ENCODE measurements around the gene MTMR10.
A peak's percentile ranks its signal among the peaks of the same experiment; 100 is the strongest.

MTMR10 gene

DNA sequence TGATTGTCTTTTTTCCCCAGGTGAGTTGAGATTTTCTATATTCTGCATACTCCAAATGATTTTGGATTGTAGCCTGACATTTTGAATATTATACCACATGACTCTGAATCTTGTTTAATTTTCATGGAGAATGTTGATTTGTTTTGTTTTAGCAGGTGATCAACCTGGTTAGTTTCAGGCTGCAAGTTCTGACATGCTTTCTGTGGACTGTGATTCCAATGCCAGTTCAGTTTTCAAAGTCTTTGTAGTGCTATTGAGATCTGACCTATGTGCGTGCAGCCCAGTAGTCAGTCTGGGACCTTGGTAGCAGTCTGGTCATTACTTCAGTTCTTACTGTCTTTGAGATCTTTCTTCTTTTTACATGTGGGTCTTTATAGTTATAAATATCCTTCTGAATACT is 18.6 kb upstream of the MTMR10 start:
- Histone ChIP-seq H3K9me3 (replicated peaks; ENCODE audit: insufficient read depth, low read length) (no peaks in the 10 kb centered on the region), H3F3A (ENCODE audit: insufficient read depth, low read length) (peaks cover 31% of the 10 kb centered on the region), H3K9ac (ENCODE audit: low read length) (no peak overlapping the region), H3K4me1 (ENCODE audit: low read length) (peaks cover 57% of the 10 kb centered on the region), H4K20me1 (ENCODE audit: insufficient read depth, low read length) (no peaks in the 10 kb centered on the region), H3K4me3 (ENCODE audit: low read length) (no peak overlapping the region), H3K27ac (ENCODE audit: low read length) (no peak overlapping the region), H3K27me3 (replicated peaks; ENCODE audit: insufficient read depth, low read length) (no peaks in the 10 kb centered on the region), H3K36me3 (replicated peaks; ENCODE audit: insufficient read depth, low read length) (no peaks in the 10 kb centered on the region), H3K4me2 (ENCODE audit: low read depth, low read length) (no peak overlapping the region), H3K9me2 (replicated peaks; ENCODE audit: insufficient read depth, low read length) (no peaks in the 10 kb centered on the region), H2AFZ (ENCODE audit: low read length) (no peak overlapping the region), H3K79me2 (ENCODE audit: low read length) (no peaks in the 10 kb centered on the region)
- TF ChIP-seq, protein P1, sequence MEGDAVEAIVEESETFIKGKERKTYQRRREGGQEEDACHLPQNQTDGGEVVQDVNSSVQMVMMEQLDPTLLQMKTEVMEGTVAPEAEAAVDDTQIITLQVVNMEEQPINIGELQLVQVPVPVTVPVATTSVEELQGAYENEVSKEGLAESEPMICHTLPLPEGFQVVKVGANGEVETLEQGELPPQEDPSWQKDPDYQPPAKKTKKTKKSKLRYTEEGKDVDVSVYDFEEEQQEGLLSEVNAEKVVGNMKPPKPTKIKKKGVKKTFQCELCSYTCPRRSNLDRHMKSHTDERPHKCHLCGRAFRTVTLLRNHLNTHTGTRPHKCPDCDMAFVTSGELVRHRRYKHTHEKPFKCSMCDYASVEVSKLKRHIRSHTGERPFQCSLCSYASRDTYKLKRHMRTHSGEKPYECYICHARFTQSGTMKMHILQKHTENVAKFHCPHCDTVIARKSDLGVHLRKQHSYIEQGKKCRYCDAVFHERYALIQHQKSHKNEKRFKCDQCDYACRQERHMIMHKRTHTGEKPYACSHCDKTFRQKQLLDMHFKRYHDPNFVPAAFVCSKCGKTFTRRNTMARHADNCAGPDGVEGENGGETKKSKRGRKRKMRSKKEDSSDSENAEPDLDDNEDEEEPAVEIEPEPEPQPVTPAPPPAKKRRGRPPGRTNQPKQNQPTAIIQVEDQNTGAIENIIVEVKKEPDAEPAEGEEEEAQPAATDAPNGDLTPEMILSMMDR (IDR thresholded peaks at IDR 0.05; ENCODE audit: low read length) = no peak
- no peak for TF ChIP-seq EZH2 (optimal IDR thresholded peaks at IDR 0.05; ENCODE audit: low read depth, low read length)
- TF ChIP-seq EZH2phosphoT487 (IDR thresholded peaks at IDR 0.05; ENCODE audit: low read length) = no peak
- DNase-seq = no peak

DNA sequence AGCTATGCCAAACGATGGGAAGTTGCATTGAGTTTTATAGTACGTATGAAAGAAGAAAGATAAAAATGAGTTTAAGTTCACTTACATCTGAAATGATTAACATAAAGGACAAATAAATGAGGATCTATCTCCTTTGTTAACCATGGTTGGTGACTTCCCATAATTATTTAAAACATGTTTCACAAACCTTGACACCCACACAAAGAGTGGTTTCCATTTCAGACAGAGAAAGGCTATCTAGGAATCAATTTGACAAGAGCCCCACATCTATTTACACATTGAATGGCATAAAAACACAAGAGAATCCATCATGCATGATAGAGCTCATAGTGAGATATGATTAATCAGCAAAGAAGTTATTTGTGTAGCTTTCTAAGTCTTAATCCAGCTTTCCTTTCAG is 14.2 kb upstream of the MTMR10 start:
- peak overlapping the region; percentile 94; the same call in 1 of the 2 replicates for H3K27ac ChIP-seq (ENCODE audit: low read length)
- H3K4me2 ChIP-seq (ENCODE audit: low read depth, low read length) = 0 out of 2 replicates have a peak overlapping the region, but pooled peaks have one; percentile 2
- TF ChIP-seq, protein P1 (IDR thresholded peaks at IDR 0.05; ENCODE audit: low read length) = no peak
- TF ChIP-seq EZH2phosphoT487 (IDR thresholded peaks at IDR 0.05; ENCODE audit: low read length) (no peak), EZH2 (optimal IDR thresholded peaks at IDR 0.05; ENCODE audit: low read depth, low read length) (no peak)

DNA sequence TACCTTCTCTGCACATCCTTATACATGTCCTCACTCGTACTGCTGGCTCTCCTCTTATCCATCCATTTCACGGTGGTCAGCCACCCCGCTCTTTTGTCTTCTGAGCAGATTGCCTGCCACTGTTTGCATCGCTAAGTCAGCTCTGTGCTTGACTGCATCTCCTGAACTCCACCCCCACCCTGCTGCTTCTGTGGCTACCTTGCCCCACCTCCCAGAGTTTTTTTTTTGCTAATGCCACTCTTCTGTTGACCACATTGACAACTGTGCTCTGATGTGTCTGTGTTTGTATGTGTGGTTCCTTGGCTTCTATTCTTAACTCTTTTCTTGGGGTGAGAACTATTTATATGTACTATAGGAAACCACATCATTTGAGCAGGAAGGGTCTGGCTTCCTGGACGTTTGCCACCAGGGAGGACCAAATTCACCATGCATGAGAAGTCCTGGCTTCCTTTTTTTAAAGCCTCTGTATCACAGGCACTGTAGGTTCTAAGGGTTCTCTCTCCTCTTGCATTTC is 12.8 kb upstream of the MTMR10 start:
- peak overlapping the region; percentile 68 for H3K9ac ChIP-seq (ENCODE audit: low read length)
- no peaks in the 10 kb centered on the region for H4K20me1 ChIP-seq (ENCODE audit: insufficient read depth, low read length)
- H3K9me2 ChIP-seq (replicated peaks; ENCODE audit: insufficient read depth, low read length) = no peaks in the 10 kb centered on the region
- H3K9me3 ChIP-seq (replicated peaks; ENCODE audit: insufficient read depth, low read length) = no peaks in the 10 kb centered on the region
- H3F3A ChIP-seq (ENCODE audit: insufficient read depth, low read length) = peaks cover 29% of the 10 kb centered on the region
- TF ChIP-seq, protein P1 (IDR thresholded peaks at IDR 0.05; ENCODE audit: low read length) = no peak
- TF ChIP-seq EZH2 (optimal IDR thresholded peaks at IDR 0.05; ENCODE audit: low read depth, low read length) = no peak
- TF ChIP-seq EZH2phosphoT487 (IDR thresholded peaks at IDR 0.05; ENCODE audit: low read length) = no peak
- H3K4me1 ChIP-seq (ENCODE audit: low read length) = peaks cover 69% of the 10 kb centered on the region
- H3K79me2 ChIP-seq (ENCODE audit: low read length) = no peaks in the 10 kb centered on the region
- H3K4me2 ChIP-seq (ENCODE audit: low read depth, low read length) = peak overlapping the region; percentile 90
- no peaks in the 10 kb centered on the region for H3K27me3 ChIP-seq (replicated peaks; ENCODE audit: insufficient read depth, low read length)
- DNase-seq = peak; percentile 99
- H3K36me3 ChIP-seq (replicated peaks; ENCODE audit: insufficient read depth, low read length) = no peaks in the 10 kb centered on the region
- H3K27ac ChIP-seq (ENCODE audit: low read length) = peak overlapping the region; percentile 94
- H2AFZ ChIP-seq (ENCODE audit: low read length) = peak overlapping the region; percentile 54; the same call in 1 of the 2 replicates
- H3K4me3 ChIP-seq (ENCODE audit: low read length) = peak overlapping the region; percentile 51

More for the DNA sequence above, 14.2 kb upstream of the MTMR10 start:
- no peak for DNase-seq
- Histone ChIP-seq H3K9me3 (replicated peaks; ENCODE audit: insufficient read depth, low read length) (no peaks in the 10 kb centered on the region), H3F3A (ENCODE audit: insufficient read depth, low read length) (peaks cover 33% of the 10 kb centered on the region), H3K4me3 (ENCODE audit: low read length) (no peak overlapping the region), H3K79me2 (ENCODE audit: low read length) (no peaks in the 10 kb centered on the region), H3K36me3 (replicated peaks; ENCODE audit: insufficient read depth, low read length) (no peaks in the 10 kb centered on the region), H2AFZ (ENCODE audit: low read length) (no peak overlapping the region), H4K20me1 (ENCODE audit: insufficient read depth, low read length) (no peaks in the 10 kb centered on the region), H3K9me2 (replicated peaks; ENCODE audit: insufficient read depth, low read length) (no peaks in the 10 kb centered on the region), H3K9ac (ENCODE audit: low read length) (no peak overlapping the region), H3K27me3 (replicated peaks; ENCODE audit: insufficient read depth, low read length) (no peaks in the 10 kb centered on the region), H3K4me1 (ENCODE audit: low read length) (peaks cover 72% of the 10 kb centered on the region)
